ENCODE results near the gene BLMH.

DNA sequence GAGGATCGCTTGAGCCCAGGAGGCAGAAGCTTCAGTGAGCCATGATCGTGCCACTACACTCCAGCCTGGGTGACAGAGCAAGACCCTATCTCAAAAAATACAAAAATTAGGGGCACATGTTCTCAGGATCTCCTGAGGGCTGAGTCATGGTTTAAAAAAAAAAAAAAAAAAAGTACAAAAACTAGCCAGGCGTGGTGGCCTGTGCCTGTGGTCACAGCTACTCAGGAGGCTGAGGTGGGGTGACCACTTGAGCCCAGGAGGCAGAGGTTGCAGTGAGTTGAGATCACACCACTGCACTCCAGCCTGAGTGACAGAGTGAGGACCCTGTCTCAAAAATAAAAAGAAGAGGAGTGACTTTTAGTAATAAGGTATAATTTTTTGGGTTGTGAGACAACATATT, 16.9 kb downstream of the BLMH start:
- TF ChIP-seq, protein P1, sequence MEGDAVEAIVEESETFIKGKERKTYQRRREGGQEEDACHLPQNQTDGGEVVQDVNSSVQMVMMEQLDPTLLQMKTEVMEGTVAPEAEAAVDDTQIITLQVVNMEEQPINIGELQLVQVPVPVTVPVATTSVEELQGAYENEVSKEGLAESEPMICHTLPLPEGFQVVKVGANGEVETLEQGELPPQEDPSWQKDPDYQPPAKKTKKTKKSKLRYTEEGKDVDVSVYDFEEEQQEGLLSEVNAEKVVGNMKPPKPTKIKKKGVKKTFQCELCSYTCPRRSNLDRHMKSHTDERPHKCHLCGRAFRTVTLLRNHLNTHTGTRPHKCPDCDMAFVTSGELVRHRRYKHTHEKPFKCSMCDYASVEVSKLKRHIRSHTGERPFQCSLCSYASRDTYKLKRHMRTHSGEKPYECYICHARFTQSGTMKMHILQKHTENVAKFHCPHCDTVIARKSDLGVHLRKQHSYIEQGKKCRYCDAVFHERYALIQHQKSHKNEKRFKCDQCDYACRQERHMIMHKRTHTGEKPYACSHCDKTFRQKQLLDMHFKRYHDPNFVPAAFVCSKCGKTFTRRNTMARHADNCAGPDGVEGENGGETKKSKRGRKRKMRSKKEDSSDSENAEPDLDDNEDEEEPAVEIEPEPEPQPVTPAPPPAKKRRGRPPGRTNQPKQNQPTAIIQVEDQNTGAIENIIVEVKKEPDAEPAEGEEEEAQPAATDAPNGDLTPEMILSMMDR (IDR thresholded peaks at IDR 0.05; ENCODE audit: low read depth, low read length, missing input control), result no peak
- TF ChIP-seq JUND (IDR thresholded peaks at IDR 0.05) (no peak), MAX (IDR thresholded peaks at IDR 0.05) (no peak), FOXA1 (IDR thresholded peaks at IDR 0.05) (no peak), YY1 (IDR thresholded peaks at IDR 0.05) (no peak)
- TF ChIP-seq, protein P2, sequence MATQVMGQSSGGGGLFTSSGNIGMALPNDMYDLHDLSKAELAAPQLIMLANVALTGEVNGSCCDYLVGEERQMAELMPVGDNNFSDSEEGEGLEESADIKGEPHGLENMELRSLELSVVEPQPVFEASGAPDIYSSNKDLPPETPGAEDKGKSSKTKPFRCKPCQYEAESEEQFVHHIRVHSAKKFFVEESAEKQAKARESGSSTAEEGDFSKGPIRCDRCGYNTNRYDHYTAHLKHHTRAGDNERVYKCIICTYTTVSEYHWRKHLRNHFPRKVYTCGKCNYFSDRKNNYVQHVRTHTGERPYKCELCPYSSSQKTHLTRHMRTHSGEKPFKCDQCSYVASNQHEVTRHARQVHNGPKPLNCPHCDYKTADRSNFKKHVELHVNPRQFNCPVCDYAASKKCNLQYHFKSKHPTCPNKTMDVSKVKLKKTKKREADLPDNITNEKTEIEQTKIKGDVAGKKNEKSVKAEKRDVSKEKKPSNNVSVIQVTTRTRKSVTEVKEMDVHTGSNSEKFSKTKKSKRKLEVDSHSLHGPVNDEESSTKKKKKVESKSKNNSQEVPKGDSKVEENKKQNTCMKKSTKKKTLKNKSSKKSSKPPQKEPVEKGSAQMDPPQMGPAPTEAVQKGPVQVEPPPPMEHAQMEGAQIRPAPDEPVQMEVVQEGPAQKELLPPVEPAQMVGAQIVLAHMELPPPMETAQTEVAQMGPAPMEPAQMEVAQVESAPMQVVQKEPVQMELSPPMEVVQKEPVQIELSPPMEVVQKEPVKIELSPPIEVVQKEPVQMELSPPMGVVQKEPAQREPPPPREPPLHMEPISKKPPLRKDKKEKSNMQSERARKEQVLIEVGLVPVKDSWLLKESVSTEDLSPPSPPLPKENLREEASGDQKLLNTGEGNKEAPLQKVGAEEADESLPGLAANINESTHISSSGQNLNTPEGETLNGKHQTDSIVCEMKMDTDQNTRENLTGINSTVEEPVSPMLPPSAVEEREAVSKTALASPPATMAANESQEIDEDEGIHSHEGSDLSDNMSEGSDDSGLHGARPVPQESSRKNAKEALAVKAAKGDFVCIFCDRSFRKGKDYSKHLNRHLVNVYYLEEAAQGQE (IDR thresholded peaks at IDR 0.05), result no peak
